GM10248 (cell line): ENCODE results near the gene GOPC.

ENCODE experiments used
- CTCF ChIA-PET: fragments of 300-600 bp; sonication (Branson Sonifier 250); formaldehyde crosslinking; extraction: SDS; loops from one replicate; lab custom pipeline; 2021; ENCODE audit warnings: antibody characterized with exemption; lab: Yijun Ruan, JAX
- POLR2A ChIA-PET: fragments of 350-650 bp; sonication (Branson Sonifier 250); formaldehyde crosslinking; extraction: SDS; loops from one replicate; lab custom pipeline; 2020; ENCODE audit warnings: antibody characterized with exemption; lab: Yijun Ruan, JAX
- DNase-seq: peaks from one replicate; pipeline ENCODE4 v3.0.0; 2012; ENCODE audit errors: extremely low spot score
- TF ChIP-seq, protein P1 (sequence below): IDR thresholded peaks from 2 replicates; pipeline ENCODE4 v1.5.1; 2012; ENCODE audit warnings: mild to moderate bottlenecking, low read depth; ENCODE audit errors: extremely low read depth, missing control alignments, control extremely low read depth

GOPC gene

DNA sequence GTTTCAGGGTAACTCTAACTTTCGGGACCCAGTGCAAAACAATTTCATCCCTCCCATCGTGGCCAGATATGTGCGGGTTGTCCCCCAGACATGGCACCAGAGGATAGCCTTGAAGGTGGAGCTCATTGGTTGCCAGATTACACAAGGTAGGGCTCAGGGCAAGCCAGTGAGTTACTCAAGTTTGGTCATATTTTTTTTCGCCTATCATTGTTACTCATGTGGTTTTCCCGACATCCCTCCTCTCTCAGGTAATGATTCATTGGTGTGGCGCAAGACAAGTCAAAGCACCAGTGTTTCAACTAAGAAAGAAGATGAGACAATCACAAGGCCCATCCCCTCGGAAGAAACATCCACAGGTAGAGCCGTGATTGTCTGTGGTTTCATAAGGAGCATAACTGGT lies 61.6 kb downstream of the GOPC start:
- CTCF ChIA-PET, result interaction anchor here (1.6 kb wide), 2 partner anchors 9 to 15 kb away, joined by 5 read pairs; no protein-coding TSS in a partner anchor
- POLR2A ChIA-PET, result no interaction called here
- DNase-seq, result no peak
- TF ChIP-seq, protein P1, sequence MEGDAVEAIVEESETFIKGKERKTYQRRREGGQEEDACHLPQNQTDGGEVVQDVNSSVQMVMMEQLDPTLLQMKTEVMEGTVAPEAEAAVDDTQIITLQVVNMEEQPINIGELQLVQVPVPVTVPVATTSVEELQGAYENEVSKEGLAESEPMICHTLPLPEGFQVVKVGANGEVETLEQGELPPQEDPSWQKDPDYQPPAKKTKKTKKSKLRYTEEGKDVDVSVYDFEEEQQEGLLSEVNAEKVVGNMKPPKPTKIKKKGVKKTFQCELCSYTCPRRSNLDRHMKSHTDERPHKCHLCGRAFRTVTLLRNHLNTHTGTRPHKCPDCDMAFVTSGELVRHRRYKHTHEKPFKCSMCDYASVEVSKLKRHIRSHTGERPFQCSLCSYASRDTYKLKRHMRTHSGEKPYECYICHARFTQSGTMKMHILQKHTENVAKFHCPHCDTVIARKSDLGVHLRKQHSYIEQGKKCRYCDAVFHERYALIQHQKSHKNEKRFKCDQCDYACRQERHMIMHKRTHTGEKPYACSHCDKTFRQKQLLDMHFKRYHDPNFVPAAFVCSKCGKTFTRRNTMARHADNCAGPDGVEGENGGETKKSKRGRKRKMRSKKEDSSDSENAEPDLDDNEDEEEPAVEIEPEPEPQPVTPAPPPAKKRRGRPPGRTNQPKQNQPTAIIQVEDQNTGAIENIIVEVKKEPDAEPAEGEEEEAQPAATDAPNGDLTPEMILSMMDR, result no peak

DNA sequence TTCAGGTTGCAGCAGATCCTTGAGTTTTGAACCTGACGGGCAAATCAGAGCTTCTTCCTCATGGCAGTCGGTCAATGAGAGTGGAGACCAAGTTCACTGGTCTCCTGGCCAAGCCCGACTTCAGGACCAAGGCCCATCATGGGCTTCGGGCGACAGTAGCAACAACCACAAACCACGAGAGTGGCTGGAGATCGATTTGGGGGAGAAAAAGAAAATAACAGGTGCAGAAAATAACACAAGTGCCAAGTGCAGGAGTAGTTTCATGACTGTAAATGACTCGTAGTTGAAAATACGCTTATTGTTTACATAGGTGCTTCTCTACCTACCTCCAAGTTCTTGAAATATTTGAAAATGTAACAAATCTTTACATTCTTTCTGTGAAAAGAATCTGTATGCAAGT lies 63.7 kb downstream of the GOPC start:
- ChIA-PET POLR2A (no interaction called here), CTCF (interaction anchor here (1.2 to 1.5 kb wide), 3 partner anchors 10 to 35 kb away, joined by 3 to 5 read pairs (median 3); no protein-coding TSS in a partner anchor)
- TF ChIP-seq, protein P1, result no peak
- DNase-seq, result no peak

DNA sequence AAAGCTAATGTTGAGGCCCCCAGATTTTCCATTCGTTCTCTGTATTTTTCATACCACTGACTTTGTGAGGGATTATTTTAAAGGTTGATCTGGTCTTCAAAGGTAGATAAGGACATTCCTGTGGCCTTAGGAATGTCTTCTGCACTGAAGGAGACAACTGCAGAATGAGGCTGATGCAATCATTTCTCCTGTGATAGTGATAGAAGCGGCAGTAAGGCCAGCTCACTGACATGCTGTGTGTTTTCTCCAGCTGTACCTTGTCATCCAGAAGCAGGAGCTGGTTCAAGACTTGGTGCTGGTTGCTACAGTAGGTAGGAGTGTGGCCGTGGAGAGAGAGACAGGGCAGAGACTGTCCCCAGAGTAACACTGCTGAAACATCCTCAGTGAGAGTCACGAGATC lies 66.0 kb downstream of the GOPC start:
- ChIA-PET CTCF (interaction anchor here (1.4 to 2.6 kb wide), 2 partner anchors 56 to 86 kb away, joined by 3 to 7 read pairs; no protein-coding TSS in a partner anchor), POLR2A (no interaction called here)
- TF ChIP-seq, protein P1, result no peak
- DNase-seq, result no peak

DNA sequence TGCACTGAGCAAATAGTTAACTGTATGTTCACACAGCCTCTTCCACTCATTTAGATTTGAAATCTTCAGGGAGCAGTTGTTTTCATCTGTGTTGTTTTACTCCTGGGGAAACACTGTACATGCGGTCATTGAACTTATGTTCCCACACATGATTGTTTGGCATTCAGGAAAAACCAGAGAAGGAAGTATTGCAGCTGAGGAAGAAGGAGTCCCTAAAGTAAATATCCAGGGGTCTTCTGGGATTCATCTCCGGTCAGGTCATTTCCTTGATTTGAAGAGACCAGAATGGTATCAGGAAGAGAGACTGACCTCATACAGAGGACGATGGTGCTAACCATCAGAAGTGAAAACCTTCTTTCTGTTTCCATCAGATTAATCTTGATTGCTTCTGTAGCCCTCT lies 67.3 kb downstream of the GOPC start:
- DNase-seq, result no peak
- TF ChIP-seq, protein P1, result no peak
- POLR2A ChIA-PET, result no interaction called here
- CTCF ChIA-PET, result interaction anchor here (1.4 to 2.6 kb wide), 2 partner anchors 55 to 85 kb away, joined by 3 to 7 read pairs; no protein-coding TSS in a partner anchor

DNA sequence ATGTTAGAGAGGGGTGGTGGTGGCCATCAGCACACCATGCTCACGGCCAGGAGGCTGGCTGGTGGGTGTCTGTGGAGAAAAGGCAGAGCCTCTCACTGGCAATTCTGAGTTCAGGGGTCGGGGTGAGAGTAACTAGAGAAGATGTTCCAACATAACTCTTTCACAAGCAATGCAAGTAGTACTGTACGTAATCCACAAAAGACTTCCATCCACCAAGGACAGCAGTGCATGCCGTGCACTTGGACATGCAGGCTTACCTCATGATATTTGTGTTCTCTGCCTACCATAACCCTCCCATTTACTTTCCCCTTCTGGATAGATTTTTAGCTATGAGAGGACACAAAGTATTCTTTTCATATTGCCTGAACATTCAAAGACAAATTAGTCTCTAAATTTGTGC lies 68.5 kb downstream of the GOPC start:
- ChIA-PET CTCF (no interaction called here), POLR2A (no interaction called here)
- TF ChIP-seq, protein P1, result no peak
- no peak for DNase-seq

DNA sequence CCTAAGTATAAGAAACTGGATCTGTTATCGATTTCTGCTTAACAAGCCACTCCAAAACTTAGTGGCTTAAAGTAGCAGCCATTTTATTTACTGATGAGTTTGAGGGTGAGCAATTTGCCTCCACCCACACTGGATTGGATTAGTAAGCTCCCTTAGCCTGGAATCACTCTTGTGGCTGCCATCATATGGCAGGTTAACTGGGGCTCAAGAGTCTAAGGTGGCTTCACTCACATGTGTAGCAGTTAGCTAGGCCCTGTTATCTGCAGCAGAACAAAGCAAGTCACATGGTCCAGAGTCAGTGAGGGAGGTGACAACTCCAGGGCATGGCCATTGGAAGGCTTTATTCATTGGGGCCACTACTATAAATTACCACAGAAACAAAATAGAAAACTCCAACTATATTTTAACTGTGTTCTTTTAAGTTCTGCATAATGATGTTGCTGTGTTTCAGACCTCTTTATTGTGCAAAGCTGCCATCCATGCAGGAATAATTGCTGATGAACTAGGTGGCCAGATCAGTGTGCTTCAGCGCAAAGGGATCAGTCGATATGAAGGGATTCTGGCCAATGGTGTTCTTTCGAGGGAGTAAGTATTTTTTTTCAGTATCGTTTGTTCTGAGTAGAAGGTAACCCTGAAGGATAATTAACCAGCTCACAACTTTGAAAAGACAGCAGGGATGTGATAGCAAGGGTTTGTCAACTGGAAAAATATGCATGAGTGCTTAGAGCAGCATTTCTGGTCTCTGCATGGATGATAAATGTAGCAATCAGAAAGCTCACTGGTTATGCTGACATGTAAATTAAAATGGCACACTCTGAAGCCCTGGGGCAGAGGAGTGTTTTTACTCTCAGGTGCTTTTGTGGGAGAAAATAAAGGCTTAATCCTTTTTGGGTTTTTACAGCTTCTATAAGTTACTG lies 70.2 kb downstream of the GOPC start:
- ChIA-PET POLR2A (interaction anchor here (0.6 to 0.7 kb wide), 2 partner anchors 28 to 1379 kb away, joined by 3 read pairs; no protein-coding TSS in a partner anchor), CTCF (interaction anchor here (0.6 to 2.1 kb wide), 13 partner anchors 8 to 82 kb away, joined by 3 to 8 read pairs (median 4); no protein-coding TSS in a partner anchor)
- TF ChIP-seq, protein P1, result no peak
- DNase-seq, result no peak
